ENCODE results near the gene ZNF835.

ZNF835 gene

GRCh38 chr19:56617531-56617930 is 54.0 kb downstream of the ZNF835 start:
- no peaks in the 10 kb centered on the region for H4K20me1 ChIP-seq (ENCODE audit: low read depth, low read length)
- H2AFZ ChIP-seq (ENCODE audit: low read depth, low read length, severe bottlenecking) = no peak overlapping the region
- H3K9me2 ChIP-seq (replicated peaks; ENCODE audit: insufficient read depth, low read length) = no peaks in the 10 kb centered on the region
- no peaks in the 10 kb centered on the region for H3K9me3 ChIP-seq (ENCODE audit: insufficient read depth, low read length)
- TF ChIP-seq EZH2phosphoT487 (conservative IDR thresholded peaks at IDR 0.05; ENCODE audit: low read length) (no peak), CTCF (IDR thresholded peaks at IDR 0.05; ENCODE audit: insufficient read depth, low read length, poor library complexity, severe bottlenecking) (no peak)
- H3K27me3 ChIP-seq (ENCODE audit: low read length) = no peaks in the 10 kb centered on the region
- H3K27ac ChIP-seq (ENCODE audit: low read depth, low read length) = no peak overlapping the region
- H3K4me2 ChIP-seq (ENCODE audit: low read depth, low read length, poor library complexity, severe bottlenecking) = no peak overlapping the region
- H3K36me3 ChIP-seq (ENCODE audit: low read length) = no peaks in the 10 kb centered on the region
- no peak overlapping the region for H3K4me3 ChIP-seq (ENCODE audit: insufficient read depth, low read length, poor library complexity, severe bottlenecking)
- H3K79me2 ChIP-seq (ENCODE audit: insufficient read depth, low read length) = no peaks in the 10 kb centered on the region
- H3F3A ChIP-seq (ENCODE audit: insufficient read depth) = no peaks in the 10 kb centered on the region
- H3K9ac ChIP-seq (ENCODE audit: low read length) = no peak overlapping the region

- Histone ChIP-seq H3K27ac (ENCODE audit: low read depth, low read length) (no peak overlapping the region), H4K20me1 (ENCODE audit: low read depth, low read length) (no peaks in the 10 kb centered on the region), H3K9me2 (replicated peaks; ENCODE audit: insufficient read depth, low read length) (no peaks in the 10 kb centered on the region), H2AFZ (ENCODE audit: low read depth, low read length, severe bottlenecking) (no peak overlapping the region), H3K9ac (ENCODE audit: low read length) (no peak overlapping the region), H3K4me3 (ENCODE audit: insufficient read depth, low read length, poor library complexity, severe bottlenecking) (no peak overlapping the region), H3K4me2 (ENCODE audit: low read depth, low read length, poor library complexity, severe bottlenecking) (no peak overlapping the region), H3K36me3 (ENCODE audit: low read length) (no peaks in the 10 kb centered on the region), H3K79me2 (ENCODE audit: insufficient read depth, low read length) (no peaks in the 10 kb centered on the region), H3K9me3 (ENCODE audit: insufficient read depth, low read length) (no peaks in the 10 kb centered on the region), H3F3A (ENCODE audit: insufficient read depth) (no peaks in the 10 kb centered on the region), H3K27me3 (ENCODE audit: low read length) (no peaks in the 10 kb centered on the region)
- TF ChIP-seq EZH2phosphoT487 (conservative IDR thresholded peaks at IDR 0.05; ENCODE audit: low read length) (no peak), CTCF (IDR thresholded peaks at IDR 0.05; ENCODE audit: insufficient read depth, low read length, poor library complexity, severe bottlenecking) (no peak)
Observed at GRCh38 chr19:56613639-56614038, 57.9 kb downstream of the ZNF835 start.

GRCh38 chr19:56612737-56613136 is 58.8 kb downstream of the ZNF835 start:
- H4K20me1 ChIP-seq (ENCODE audit: low read depth, low read length) = no peaks in the 10 kb centered on the region
- no peak overlapping the region for H2AFZ ChIP-seq (ENCODE audit: low read depth, low read length, severe bottlenecking)
- H3K27me3 ChIP-seq (ENCODE audit: low read length) = no peaks in the 10 kb centered on the region
- H3K9me3 ChIP-seq (ENCODE audit: insufficient read depth, low read length) = no peaks in the 10 kb centered on the region
- H3K36me3 ChIP-seq (ENCODE audit: low read length) = no peaks in the 10 kb centered on the region
- no peaks in the 10 kb centered on the region for H3K79me2 ChIP-seq (ENCODE audit: insufficient read depth, low read length)
- no peak overlapping the region for H3K9ac ChIP-seq (ENCODE audit: low read length)
- H3K4me3 ChIP-seq (ENCODE audit: insufficient read depth, low read length, poor library complexity, severe bottlenecking) = no peak overlapping the region
- no peak overlapping the region for H3K27ac ChIP-seq (ENCODE audit: low read depth, low read length)
- TF ChIP-seq EZH2phosphoT487 (conservative IDR thresholded peaks at IDR 0.05; ENCODE audit: low read length) (no peak), CTCF (IDR thresholded peaks at IDR 0.05; ENCODE audit: insufficient read depth, low read length, poor library complexity, severe bottlenecking) (no peak)
- H3K4me2 ChIP-seq (ENCODE audit: low read depth, low read length, poor library complexity, severe bottlenecking) = no peak overlapping the region
- no peaks in the 10 kb centered on the region for H3F3A ChIP-seq (ENCODE audit: insufficient read depth)
- H3K9me2 ChIP-seq (replicated peaks; ENCODE audit: insufficient read depth, low read length) = no peaks in the 10 kb centered on the region

Measured in SU-DHL-6 (cell line).